Astrocyte (in vitro differentiated cells and primary cell): ENCODE data around the gene PAM. TPM values are rescaled to one million over a fixed set of nuclear protein-coding genes. Genes with fewer than 3 reads are reported as not detected.

ENCODE experiments used
- DNase-seq: peaks from one replicate; pipeline ENCODE4 v3.0.0-alpha.2; 2010; ENCODE audit warnings: low read depth
- FAIRE-seq: peaks from 2 replicates; lab custom pipeline; 2011; peaks lifted over from hg19 to GRCh38; lab: Jason Lieb, UNC
- H2AFZ ChIP-seq: 2 replicates; pipeline ENCODE4 v1.6.0; 2012; ENCODE audit warnings: low read depth, low read length, inconsistent platforms
- H3K27ac ChIP-seq: 2 replicates; pipeline ENCODE4 v1.5.1; 2011; ENCODE audit warnings: low read depth, low read length, inconsistent platforms
- H3K27me3 ChIP-seq: 2 replicates; pipeline ENCODE4 v1.6.0; 2011; ENCODE audit warnings: low read length, inconsistent platforms; ENCODE audit not compliant: insufficient read depth
- H3K36me3 ChIP-seq: 2 replicates; pipeline ENCODE4 v1.5.1; 2011; ENCODE audit warnings: low read length, inconsistent platforms; ENCODE audit not compliant: insufficient read depth
- H3K4me1 ChIP-seq: 2 replicates; pipeline ENCODE4 v1.5.1; 2011; ENCODE audit warnings: low read length, inconsistent platforms; ENCODE audit not compliant: insufficient read depth
- H3K4me2 ChIP-seq: 2 replicates; pipeline ENCODE4 v1.6.0; 2012; ENCODE audit warnings: low read length, inconsistent platforms
- H3K4me3 ChIP-seq: 2 replicates; pipeline ENCODE4 v1.5.1; 2011; ENCODE audit warnings: low read depth, mild to moderate bottlenecking, low read length, inconsistent platforms; ENCODE audit not compliant: insufficient read depth
- H3K79me2 ChIP-seq: 2 replicates; pipeline ENCODE4 v1.6.0; 2012; ENCODE audit warnings: mild to moderate bottlenecking, low read length, inconsistent platforms; ENCODE audit not compliant: insufficient read depth
- H3K9ac ChIP-seq: 2 replicates; pipeline ENCODE4 v1.6.0; 2012; ENCODE audit warnings: mild to moderate bottlenecking, low read length, inconsistent platforms
- H3K9me3 ChIP-seq: 2 replicates; pipeline ENCODE4 v1.5.1; 2012; ENCODE audit warnings: low read depth, mild to moderate bottlenecking, low read length, inconsistent platforms; ENCODE audit not compliant: insufficient read depth
- H4K20me1 ChIP-seq: 2 replicates; pipeline ENCODE4 v1.6.0; 2012; ENCODE audit warnings: low read length, inconsistent platforms; ENCODE audit not compliant: insufficient read depth
- H3K27ac Mint-ChIP-seq: one replicate; pipeline ENCODE4 v1.8.0; 2021; ENCODE audit warnings: mild to moderate bottlenecking, mixed read lengths; ENCODE audit not compliant: unreplicated experiment
- H3K27me3 Mint-ChIP-seq: one replicate; pipeline ENCODE4 v1.8.0; 2021; ENCODE audit warnings: low read depth, mixed read lengths; ENCODE audit not compliant: unreplicated experiment
- H3K36me3 Mint-ChIP-seq: one replicate; pipeline ENCODE4 v1.8.0; 2021; ENCODE audit warnings: low read depth, mixed read lengths; ENCODE audit not compliant: unreplicated experiment
- H3K4me1 Mint-ChIP-seq: one replicate; pipeline ENCODE4 v1.8.0; 2021; ENCODE audit warnings: low read depth, mixed read lengths; ENCODE audit not compliant: unreplicated experiment
- H3K4me3 Mint-ChIP-seq: one replicate; pipeline ENCODE4 v1.8.0; 2021; ENCODE audit warnings: mild to moderate bottlenecking, moderate library complexity, mixed read lengths; ENCODE audit not compliant: unreplicated experiment
- H3K9me3 Mint-ChIP-seq: one replicate; pipeline ENCODE4 v1.8.0; 2021; ENCODE audit warnings: mild to moderate bottlenecking, mixed read lengths; ENCODE audit not compliant: unreplicated experiment
- CTCF ChIP-seq: IDR thresholded peaks from 2 replicates; pipeline ENCODE4 v1.5.1; 2011; ENCODE audit warnings: low read depth, mild to moderate bottlenecking, inconsistent platforms, low read length, moderate library complexity; ENCODE audit not compliant: insufficient read depth
- EZH2 ChIP-seq: IDR thresholded peaks from 2 replicates; pipeline ENCODE4 v1.6.1; 2012; ENCODE audit warnings: mild to moderate bottlenecking, low read length, inconsistent platforms; ENCODE audit not compliant: insufficient read depth
- total RNA-seq: library from RNA; stranded (reverse); gene quantifications from 2 replicates; pipeline ENCODE4 v1.2.1, GENCODE V29; 2021

Gene PAM
- total RNA-seq, 1 donor from 2014 or later = 301 TPM

- H3K27ac Mint-ChIP-seq = no peak overlapping the region
- Histone ChIP-seq H3K27me3 (no peaks in the 10 kb centered on the region), H4K20me1 (no peaks in the 10 kb centered on the region), H3K9me3 (no peaks in the 10 kb centered on the region), H3K4me3 (no peak overlapping the region), H3K27ac (no peak overlapping the region), H2AFZ (no peak overlapping the region), H3K4me2 (no peak overlapping the region), H3K79me2 (peaks cover 3% of the 10 kb centered on the region), H3K4me1 (no peaks in the 10 kb centered on the region), H3K9ac (no peak overlapping the region), H3K36me3 (no peaks in the 10 kb centered on the region)
- DNase-seq (no peak), FAIRE-seq (no peak)
- peaks cover 14% of the 10 kb centered on the region for H3K4me1 Mint-ChIP-seq
- no peaks in the 10 kb centered on the region for H3K27me3 Mint-ChIP-seq
- no peak overlapping the region for H3K4me3 Mint-ChIP-seq
- no peaks in the 10 kb centered on the region for H3K9me3 Mint-ChIP-seq
- H3K36me3 Mint-ChIP-seq = no peaks in the 10 kb centered on the region
- TF ChIP-seq EZH2 = no peak
- TF ChIP-seq CTCF = no peak
Measured at GRCh38 chr5:102815084-102815483, 60.0 kb downstream of the PAM start.

GRCh38 chr5:102815540-102816332 lies 60.6 kb downstream of the PAM start:
- Histone ChIP-seq H3K27me3 (no peaks in the 10 kb centered on the region), H3K79me2 (peaks cover 3% of the 10 kb centered on the region), H3K4me2 (no peak overlapping the region), H3K9ac (no peak overlapping the region), H3K4me3 (no peak overlapping the region), H3K4me1 (no peaks in the 10 kb centered on the region), H3K9me3 (no peaks in the 10 kb centered on the region), H3K27ac (no peak overlapping the region), H2AFZ (no peak overlapping the region), H3K36me3 (no peaks in the 10 kb centered on the region), H4K20me1 (no peaks in the 10 kb centered on the region)
- Mint-ChIP-seq H3K27me3 (no peaks in the 10 kb centered on the region), H3K4me1 (peaks cover 14% of the 10 kb centered on the region), H3K4me3 (no peak overlapping the region), H3K27ac (no peak overlapping the region), H3K36me3 (no peaks in the 10 kb centered on the region), H3K9me3 (no peaks in the 10 kb centered on the region)
- TF ChIP-seq CTCF (no peak), EZH2 (no peak)
- FAIRE-seq (peak; percentile 58), DNase-seq (peak; percentile 35)

- H3K9me3 ChIP-seq = no peaks in the 10 kb centered on the region
- no peak overlapping the region for H3K4me3 ChIP-seq
- H2AFZ ChIP-seq = no peak overlapping the region
- no peaks in the 10 kb centered on the region for H4K20me1 ChIP-seq
- H3K4me1 ChIP-seq = peaks cover 5% of the 10 kb centered on the region
- H3K9ac ChIP-seq = no peak overlapping the region
- no peak overlapping the region for H3K4me3 Mint-ChIP-seq
- DNase-seq (no peak), FAIRE-seq (no peak)
- H3K27ac ChIP-seq = no peak overlapping the region
- no peak overlapping the region for H3K4me2 ChIP-seq
- H3K27me3 ChIP-seq = no peaks in the 10 kb centered on the region
- TF ChIP-seq EZH2 (no peak), CTCF (no peak)
- H3K27me3 Mint-ChIP-seq = no peaks in the 10 kb centered on the region
- H3K4me1 Mint-ChIP-seq = peaks cover 26% of the 10 kb centered on the region
- no peaks in the 10 kb centered on the region for H3K9me3 Mint-ChIP-seq
- H3K27ac Mint-ChIP-seq = no peak overlapping the region
- H3K36me3 Mint-ChIP-seq = no peaks in the 10 kb centered on the region
- H3K36me3 ChIP-seq = no peaks in the 10 kb centered on the region
- H3K79me2 ChIP-seq = peaks cover 3% of the 10 kb centered on the region
Measured at GRCh38 chr5:102818345-102818744, 63.2 kb downstream of the PAM start.
